GM23248 (cell line): ENCODE results near the gene FDX2.

Experiments
- EZH2 ChIP-seq: fragments of 200-600 bp; sonication (generic); IDR thresholded peaks from 2 replicates; pipeline ENCODE4 v1.6.1; 2018; ENCODE audit warnings: antibody characterized with exemption, mild to moderate bottlenecking; ENCODE audit not compliant: insufficient read depth, poor library complexity, severe bottlenecking
- EZH2phosphoT487 ChIP-seq: fragments of 200-600 bp; sonication (generic); IDR thresholded peaks from 2 replicates; pipeline ENCODE4 v1.6.1; 2018; ENCODE audit warnings: antibody characterized with exemption, moderate library complexity, mild to moderate bottlenecking, low read depth; ENCODE audit not compliant: insufficient read depth

DNA sequence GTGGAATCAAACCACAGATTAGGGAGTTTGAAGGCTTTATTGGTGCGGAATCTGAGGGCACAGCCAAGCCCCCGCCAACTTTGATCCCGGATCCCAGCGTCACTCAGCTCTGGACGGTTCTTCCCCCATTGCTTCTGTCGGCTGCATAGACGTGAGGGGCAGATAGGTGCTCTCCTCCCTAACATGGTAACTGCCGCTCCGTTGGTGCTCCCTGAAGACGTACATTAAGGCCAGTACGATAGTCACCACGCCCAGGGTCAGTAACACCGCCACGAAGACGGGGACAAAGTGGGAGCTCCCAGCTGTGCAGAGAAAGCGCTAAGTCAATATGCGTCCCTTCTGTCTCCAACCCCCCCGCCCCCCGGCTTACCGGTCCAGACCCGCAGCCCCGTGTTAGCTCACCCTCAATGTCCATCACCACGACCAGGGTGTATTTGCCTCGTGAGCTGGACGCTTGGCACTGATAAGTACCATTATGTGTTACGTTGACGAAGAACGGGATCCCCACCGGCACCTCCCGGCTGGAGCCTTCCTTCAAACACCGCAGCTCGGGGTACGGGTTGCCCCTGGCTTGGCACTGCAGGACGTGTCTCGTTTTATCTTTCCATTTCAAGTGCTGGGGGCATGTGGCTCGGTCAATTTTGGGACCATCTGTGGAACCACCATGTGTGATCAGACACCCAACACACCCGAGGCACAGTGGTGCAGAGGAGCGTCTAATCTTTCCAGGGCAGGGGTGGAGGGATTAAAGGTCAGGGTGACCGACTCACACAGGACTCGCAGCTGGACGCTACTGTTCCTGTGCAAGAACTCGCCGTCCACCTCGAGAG, 18.2 kb upstream of the FDX2 start:
- TF ChIP-seq EZH2phosphoT487 (no peak), EZH2 (no peak)
